HG03064 (cell line): ENCODE data around the gene DDX54.
"Not testable (repeated sequence)": the region's sequence is repeated elsewhere in the genome, so short reads cannot be mapped to it uniquely, and the experiment has no call there.

Source experiments
- ATAC-seq: cut with Tn5 transposase; IDR thresholded peaks from one replicate; pipeline ENCODE4 v1.9.1; 2021; ENCODE audit warnings: low read depth; ENCODE audit not compliant: unreplicated experiment

The DDX54 gene

DNA sequence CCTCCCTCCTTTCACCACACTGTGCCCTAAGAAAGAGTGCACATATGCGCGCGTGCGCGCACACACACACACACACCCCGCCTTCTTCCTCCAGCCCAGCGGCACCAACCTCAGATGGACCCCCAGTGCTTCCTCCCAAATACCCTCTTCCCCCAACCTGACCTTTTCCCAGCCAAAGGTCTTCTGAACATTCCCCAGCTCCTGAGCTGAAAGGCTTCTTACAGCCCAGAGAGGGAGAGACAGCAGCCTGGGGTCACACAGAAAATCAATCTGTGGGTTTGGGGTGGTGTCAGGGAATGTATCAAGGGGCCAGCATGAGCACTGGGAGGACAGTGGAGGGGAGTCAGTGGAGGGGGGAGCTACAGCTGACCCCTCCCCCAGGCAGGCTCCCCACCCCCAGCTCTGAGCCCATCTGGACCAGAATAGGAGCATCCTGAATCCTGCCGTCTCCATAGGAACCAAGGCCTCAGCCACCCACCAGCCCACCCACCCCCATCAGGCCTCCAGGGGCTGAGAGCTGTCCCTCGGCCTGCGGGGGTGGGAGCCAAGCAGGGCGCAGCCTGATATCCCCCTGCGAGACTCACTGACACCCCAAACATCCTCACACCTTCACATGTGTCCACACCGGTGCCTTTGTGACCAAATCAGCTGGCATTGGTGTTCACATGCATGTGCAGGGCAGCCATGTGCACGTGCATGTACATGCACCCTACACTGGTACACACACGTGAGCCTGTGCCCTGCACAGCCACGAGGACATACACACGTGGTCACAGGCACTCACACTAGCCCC, 55.4 kb downstream of the DDX54 start:
- no peak for ATAC-seq

- no peak for ATAC-seq
Measured at GRCh38 chr12:113128802-113129663, 56.2 kb downstream of the DDX54 start.

GRCh38 chr12:113127791-113128199, 57.5 kb downstream of the DDX54 start:
- no peak for ATAC-seq

GRCh38 chr12:113120670-113121370, 64.5 kb downstream of the DDX54 start:
- ATAC-seq = no peak

DNA sequence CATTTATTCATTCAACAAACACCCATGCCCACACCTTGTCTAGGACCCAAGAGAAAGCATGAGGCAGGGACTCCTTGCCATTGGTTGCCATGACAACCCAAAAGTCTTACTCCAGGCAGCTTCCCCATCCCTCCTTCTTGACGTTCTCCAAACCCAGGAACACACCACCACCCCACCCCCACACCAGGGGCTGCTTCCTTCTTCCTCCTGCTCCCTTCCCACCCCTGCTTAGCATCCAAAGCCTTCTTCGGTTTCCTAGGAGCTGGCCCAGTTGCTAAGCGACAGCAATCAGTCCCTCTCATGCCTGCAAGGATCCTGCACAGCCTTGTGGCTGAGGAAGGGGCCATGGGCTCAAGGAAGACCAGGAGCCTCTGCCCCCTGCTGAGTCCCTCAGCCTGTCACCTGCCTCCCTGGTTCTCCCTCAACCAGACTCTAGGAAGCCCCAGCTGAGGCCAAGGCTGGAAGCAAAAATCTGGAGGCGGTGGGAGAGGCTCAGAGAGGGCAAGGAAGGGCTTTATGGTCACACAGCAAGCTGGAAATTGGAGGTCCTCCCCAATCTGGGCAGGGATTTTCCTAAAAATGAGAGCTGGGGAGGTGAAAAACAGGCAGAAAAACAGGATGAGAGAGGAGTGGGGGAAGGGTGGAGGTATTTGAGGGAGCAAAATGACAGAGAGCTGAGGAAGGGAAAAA, 65.2 kb downstream of the DDX54 start:
- ATAC-seq = no peak

DNA sequence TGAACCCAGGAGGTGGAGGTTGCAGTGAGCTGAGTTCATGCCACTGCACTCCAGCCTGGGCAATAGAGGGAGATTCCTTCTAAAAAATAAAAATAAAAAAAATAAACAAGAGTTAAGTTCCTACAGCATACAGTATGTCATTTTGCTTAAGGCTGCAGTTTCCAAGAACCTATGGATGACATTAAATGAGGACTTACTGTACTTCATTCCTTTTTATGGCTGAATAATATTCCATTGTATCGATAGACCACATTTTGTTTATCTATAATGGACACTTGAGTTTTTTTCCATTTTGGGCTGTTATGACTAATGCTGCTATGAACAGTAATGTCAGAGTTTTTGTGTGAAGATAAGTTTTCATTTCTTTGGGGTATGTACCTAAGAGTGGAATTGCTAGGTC, 67.1 kb downstream of the DDX54 start:
- ATAC-seq = no peak

DNA sequence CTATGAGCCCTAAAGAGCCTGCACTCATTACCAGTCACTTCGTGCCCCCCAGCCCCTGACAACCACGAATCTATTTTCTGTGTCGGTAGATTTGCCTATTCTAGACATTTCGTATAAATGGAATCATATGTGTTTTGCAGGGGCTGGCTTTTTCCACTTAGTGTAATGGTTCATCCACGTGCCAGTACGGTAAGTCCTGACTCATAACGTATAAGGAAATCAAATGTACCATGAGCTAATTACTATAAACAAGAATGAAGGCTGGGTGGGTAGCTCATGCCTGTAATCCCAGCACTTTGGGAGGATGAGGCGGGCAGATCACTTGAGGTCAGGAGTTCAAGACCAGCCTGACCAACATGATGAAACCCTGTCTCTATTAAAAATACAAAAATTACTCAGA, 67.6 kb downstream of the DDX54 start:
- not testable (repeated sequence) for ATAC-seq

GRCh38 chr12:113116875-113117274, 68.4 kb downstream of the DDX54 start:
- ATAC-seq = no peak

DNA sequence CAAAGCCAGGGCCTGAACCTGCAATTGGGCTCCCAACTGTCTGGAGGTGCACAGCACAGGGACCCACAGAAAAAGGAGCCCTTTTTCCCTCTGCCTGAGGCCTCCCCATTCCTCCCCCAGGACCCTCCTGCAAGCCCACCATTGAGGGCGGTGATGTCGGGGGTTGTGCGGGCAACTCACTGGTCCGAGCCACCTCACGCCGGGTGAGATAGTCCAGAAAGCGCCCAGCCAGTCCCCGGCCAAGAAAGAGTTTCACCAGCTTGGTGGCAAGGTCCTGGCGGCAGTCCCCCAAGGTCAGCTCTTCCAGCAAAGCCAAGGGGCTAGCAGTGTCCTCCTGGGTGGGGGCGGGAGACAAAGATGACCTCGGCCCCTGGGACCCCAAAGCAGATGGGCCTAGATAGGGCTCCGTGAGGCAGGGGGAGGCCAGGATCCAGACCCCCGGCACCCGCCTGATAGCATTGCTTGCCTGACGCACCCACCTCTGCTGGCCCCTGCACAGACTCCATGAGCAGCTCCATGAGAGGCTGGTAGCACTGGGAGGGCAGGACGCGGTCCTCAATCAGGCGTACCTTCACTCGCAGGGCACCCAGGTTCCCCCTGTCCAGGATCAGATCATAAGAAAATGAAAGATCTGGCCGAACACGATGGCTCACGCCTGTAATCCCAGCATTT, 69.7 kb downstream of the DDX54 start:
- no peak for ATAC-seq

DNA sequence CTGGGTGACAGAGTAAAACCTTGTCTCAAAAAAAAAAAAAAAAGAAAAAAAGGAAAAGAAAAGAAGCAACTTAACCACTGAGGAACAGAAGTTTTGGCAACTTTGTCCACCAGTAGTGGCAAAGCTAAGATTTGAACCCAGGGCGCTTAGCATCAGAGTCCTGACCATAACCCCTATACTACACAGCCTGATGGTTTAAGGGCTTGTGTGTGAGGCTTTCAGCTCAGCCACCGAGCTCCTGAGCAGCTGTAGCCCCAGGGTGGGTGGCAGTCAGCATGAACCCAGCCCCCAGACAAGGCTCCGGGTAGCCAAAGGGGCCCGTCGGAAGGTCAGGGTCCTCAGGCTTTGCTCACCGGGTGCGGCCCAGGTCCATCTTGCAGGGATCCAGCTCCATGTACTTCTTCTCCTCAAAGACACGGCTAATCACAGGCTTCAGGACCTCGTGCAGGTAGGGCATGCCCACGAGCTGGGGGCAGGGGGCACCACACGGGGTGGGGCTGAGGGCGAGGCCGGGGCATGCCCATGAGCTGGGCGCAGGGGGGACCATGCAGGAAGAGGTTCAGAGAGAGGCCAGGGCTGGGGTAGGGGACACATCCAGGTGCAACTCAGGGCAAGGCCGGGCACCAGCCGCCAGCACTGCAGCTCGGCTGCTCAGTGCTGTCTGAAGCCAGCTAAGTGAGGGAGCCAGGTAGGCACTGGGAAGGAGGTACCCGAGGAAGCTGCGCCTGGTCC, 70.7 kb downstream of the DDX54 start:
- no peak for ATAC-seq

- no peak for ATAC-seq
Measured at GRCh38 chr12:113113397-113113796, 71.9 kb downstream of the DDX54 start.

GRCh38 chr12:113112043-113112899, 73.0 kb downstream of the DDX54 start:
- ATAC-seq = no peak

DNA sequence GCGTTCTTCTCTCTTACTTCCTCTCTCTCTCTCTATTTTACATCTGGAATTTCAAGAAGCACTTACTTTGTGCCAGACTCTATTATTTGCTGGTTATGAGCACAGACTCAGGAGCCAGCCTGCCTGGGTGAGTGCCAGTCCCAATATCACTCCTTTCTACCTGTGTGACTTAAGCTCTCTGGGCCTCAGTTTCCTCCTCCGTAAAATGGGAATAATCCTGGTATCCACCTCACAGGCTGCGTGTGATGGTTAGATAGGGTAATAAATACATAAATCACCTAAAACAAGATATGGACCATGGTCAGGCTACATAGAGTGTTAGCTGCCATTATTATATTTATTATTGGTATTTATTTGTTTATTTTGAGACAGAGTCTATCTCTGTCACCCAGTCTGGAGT, 74.0 kb downstream of the DDX54 start:
- no peak for ATAC-seq

DNA sequence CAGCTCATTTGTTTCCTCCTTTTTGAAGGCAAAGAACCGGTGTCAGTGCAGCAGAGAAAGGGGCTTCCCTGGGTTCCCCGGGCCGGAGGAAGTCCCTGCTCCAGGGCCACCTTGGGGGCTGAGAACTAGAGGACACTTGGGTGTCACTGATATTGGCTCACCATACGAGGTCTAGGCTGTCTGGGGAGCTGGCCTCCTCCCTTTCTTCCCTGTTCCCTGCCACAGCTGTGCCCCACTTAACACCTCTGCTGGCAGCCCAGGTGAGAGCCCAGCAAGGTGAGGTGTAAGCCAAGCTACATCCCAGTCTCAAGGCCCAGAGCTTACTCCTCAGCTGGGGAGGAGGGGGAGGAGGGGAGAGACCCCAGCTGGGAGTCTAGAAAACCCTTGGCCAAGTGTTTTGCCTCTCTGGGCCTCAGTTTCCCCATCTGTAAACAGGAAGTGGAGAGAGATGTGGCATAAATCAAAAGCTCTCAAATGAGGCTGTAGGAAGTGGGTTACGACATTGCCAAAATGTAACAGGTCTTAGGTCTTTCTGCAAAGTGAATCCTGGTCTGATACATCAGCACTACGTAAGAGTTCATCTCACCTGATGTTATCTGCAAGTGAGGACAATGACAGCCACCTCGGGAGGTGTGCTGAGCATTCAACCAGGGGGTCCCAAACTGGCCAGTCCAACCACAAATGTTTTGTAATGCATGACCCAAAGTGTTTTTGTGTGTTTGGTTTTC, 75.2 kb downstream of the DDX54 start:
- no peak for ATAC-seq

GRCh38 chr12:113109360-113109759, 75.9 kb downstream of the DDX54 start:
- ATAC-seq = no peak

DNA sequence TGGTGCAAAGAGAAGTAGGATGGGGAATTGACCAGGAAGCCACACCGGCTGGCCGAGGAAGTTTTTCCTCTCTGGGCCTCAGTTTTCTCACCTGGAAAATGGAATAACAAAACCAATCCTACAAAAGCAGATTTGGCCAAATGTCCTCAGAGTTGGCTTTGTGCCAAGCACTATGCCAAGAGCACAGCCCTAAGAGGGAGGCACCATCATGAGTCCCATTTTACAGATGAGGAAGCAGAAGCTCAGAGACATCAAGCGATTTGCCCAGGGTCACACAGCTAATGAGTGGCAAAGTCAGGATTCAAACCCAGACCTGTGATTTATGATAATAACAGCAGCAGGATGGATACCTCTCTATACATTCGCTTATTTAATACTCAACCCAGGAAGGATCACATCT, 77.0 kb downstream of the DDX54 start:
- no peak for ATAC-seq
